Measurements from ENCODE around the gene LAPTM5.

LAPTM5 gene

DNA sequence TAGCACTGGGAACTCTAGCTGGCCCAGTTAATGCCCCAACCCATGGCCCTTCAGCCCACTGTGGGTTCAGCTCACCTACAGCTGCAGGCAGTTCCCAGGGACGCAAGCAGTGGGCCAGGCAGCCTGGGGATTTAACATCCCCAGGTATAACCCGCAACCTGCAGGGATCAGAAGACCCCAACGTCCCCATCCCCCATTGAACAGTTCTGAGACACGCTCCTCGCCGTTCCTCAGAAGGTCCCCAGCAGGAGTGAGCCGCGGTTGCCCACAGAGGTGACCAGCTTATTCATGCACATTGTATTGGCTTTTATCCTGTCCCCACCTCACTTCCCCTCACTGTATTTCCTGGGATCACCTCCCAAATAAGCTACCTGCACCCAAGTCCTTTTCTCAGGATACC lies 29.2 kb downstream of the LAPTM5 start:
- DNase-seq, result no peak

- no peak for DNase-seq
Measured at GRCh38 chr1:30727824-30728223, 29.8 kb downstream of the LAPTM5 start.

DNA sequence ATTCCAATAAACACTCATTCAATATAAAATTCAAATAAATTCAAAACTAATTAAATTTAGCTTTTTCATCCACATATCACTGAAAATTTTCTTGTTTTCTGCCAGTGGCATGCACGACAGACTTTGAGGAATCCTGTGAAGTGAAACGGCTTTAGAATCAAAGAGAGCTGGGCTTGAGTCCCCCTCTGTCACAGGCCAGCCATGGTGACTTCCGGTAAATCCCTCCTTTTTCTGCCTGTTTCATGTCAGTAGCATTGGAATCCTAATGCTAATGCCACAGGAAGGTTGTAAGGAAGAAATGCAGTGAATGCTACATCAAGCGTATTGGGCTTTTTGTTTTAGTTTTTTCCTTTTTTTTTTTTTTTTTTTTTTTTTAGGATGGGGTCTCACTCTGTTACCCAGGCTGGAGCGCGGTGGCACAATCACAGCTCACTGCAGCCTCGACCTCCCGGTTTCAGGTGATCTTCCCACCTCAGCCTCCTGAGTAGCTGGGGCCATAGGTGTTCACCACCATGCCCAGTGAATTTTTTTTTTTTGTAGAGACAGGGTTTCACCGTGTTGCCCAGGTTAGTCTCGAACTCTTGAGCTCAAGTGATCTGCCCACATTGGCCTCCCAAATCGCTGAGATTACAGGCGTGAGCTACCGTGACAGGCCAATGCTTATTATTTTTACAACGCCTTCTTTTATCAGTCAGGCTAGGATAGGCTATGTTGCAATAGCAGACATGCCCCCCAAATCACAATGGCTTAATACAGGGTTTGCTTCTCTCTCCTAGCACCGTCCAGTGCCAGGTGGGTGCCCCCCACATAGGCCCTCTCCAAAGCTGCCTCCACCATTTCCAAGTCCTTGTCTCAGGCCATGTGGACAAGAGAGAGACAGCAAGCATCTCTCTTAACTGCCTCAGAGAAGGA lies 30.5 kb downstream of the LAPTM5 start:
- DNase-seq, result no peak

DNA sequence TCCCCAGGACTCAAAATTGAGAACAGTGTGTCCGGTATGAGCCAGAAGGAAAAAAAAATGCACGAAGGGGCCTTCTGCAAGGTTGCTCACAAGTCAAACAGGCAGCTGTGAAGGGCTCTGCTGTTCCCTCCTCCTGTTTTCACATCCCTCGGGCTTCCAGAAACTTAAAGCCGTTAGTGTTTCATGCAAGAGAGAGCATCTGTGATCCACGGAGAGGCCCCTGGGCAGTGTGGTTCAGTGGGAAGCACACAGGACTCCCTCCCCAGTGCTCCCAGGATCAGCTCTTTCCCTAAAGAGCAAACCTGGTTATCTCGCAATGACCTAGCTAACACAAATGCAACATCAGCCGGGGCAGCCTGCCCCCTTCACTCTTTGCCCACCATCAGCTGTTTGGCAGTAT lies 31.3 kb downstream of the LAPTM5 start:
- no peak for DNase-seq

DNA sequence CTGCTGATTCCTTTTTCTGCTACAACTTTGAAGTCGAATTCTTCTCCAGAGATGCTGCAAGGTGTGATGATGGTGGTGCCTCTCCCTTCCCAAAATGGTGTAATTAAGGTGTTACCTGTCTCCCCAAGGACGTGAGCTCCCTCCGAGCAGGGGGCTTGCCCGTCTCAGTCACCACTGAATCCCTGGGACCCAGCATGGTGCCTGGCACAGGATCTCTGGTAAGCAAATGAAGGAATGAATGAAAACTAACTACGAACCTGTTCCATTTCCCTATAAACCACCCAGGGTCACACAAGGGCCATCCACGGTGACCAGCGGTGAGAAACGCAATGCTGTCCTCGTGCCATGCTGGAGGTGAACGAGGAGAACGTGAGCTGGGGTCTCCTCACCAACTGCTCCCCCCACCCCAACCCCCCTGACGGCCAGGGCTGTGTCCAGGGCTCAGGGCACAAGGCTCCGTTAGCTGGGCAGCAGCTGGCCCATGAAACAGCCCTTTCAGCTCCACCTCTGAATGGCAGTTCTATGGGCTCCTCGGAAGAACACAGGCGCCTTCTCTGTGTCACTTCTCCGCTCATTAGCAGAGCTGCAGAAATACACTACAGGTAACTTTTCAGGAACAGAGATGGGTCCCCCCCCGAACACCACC lies 32.0 kb downstream of the LAPTM5 start:
- DNase-seq, result no peak

DNA sequence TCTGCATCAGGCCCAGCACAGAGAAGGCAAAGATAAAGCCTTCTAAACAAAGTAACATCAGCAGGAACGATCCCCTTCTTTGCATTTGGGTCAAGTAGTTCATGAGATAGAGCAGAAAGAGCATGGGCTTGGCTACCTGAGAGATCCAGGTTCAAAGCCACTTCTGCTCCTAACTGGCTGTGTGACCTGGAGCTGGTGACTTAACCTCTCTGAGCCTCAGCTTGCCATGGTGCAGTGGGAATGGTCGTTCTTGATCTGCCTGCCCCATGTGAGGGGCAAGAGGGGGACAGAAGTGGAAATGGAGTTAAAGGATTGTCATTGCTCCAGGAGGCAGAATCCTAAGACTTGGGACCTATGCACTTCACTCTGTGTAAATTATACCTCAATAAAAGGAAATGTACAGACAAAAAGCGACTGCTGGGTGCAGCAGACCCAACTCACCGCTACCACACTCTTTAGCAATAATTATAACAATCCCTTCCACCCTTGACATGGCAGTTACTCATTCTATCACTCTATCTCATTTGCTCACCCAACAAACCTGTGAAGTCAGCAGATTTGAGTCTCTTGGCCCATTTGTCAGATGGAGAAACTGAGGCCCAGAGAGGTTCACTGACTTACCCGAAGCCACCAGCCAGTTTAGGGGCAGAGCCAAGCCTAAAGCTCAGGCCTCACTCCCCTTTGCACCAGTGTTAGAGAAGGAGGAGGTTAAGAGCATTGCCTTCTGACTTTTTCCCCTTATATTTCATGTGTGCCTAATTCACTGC lies 32.7 kb downstream of the LAPTM5 start:
- no peak for DNase-seq

DNA sequence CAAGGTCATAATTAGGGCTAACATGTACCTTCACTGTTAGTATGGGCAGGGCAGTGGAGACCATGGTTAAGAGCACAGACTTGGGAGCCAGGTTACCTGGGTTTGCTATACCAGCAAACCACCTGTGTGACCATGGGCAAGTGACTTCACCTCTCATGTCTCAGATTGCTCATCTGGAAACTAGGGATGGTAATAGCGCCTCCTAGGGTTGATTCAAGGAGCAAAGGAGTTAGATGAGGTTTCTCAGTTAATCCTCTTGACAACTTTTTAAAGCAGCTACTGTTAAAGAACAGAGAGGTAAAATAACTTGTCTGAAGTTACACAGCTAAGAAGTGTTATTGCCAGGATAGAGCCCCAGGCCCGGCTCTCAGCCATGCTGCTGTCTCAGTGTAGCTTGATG lies 33.4 kb downstream of the LAPTM5 start:
- no peak for DNase-seq

DNA sequence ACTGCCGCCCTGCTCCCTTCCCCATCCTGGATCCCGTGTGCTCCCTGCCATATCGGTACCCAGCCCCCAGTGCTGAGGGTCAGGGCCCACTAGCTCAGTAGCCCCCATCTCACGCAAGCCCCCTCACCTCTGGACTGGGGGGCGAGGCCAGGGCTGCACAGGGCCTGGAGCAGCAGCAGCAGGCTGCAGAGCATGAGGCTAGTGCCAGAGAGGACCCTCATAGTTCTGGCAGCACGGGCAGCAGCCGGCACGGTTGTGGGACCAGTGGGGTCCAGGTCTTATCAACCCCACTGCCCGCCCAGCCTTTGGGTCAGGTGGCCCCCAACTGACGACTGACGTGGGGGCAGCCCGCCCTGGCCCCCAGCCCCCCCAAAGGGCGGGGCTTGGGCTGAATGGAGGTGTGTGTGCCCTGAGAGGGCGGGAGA lies 34.2 kb downstream of the LAPTM5 start, which contains the start of gene MATN1:
Gene MATN1 (minus strand): TSS at position 255 of the 425 bp plus-strand sequence. CDS start 34 bp downstream, at position 221.
- no peak for DNase-seq

- DNase-seq, result no peak
Measured at GRCh38 chr1:30721812-30722537, 35.6 kb downstream of the LAPTM5 start.

DNA sequence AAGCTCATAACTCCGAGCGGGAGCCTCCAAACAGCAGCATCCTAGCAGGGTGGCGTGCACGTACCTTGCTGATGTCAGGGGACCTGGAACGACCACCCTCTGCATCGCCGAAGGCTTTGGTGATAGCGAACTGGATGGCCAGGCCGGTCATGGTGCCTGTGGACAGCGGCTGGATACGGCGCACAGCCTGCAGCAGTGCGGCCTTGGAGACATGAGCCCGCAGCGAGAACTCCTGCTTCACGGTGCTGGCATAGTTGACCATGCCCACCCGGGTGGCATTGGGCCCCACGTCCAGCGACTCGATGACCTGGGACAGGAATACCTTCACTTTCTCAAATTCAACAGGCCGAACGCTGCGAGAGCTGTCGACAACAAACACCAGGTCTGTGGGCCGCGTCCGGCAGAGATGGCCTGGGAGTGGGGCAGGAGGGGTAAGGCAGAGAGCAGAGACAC lies 36.2 kb downstream of the LAPTM5 start:
- no peak for DNase-seq

GRCh38 chr1:30720271-30721223 lies 37.0 kb downstream of the LAPTM5 start:
- no peak for DNase-seq

GRCh38 chr1:30719406-30720270 lies 37.9 kb downstream of the LAPTM5 start:
- peak in 1 of 2 donors; percentile 64 for DNase-seq

- DNase-seq, result peak in 1 of 2 donors; percentile 98
Measured at GRCh38 chr1:30718636-30719405, 38.8 kb downstream of the LAPTM5 start.

- DNase-seq, result peak; percentile 98
Measured at GRCh38 chr1:30718091-30718635, 39.4 kb downstream of the LAPTM5 start.

DNA sequence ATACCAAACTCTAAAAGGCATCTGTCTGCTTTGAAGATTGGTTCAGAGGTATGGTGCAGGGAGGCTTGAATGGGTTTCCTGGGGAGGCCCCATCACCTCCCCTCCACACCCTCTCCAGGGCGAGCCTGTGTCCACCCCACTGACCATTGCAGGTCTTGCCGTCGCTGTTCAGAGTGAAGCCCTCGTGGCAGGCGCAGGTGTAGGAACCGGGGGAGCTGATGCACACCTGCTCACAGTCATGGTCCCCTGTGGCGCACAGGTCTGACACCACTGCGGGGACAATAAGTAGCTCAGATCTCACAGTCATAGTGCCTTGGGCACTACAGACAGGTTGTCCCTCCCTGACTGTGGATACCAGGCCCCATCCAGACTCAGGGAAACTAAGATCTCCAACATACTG lies 40.9 kb downstream of the LAPTM5 start:
- DNase-seq, result no peak

- DNase-seq, result no peak
Measured at GRCh38 chr1:30715886-30716285, 41.7 kb downstream of the LAPTM5 start.

GRCh38 chr1:30715216-30715615 lies 42.4 kb downstream of the LAPTM5 start:
- peak in 1 of 2 donors; percentile 30 for DNase-seq

GRCh38 chr1:30714536-30715090 lies 43.0 kb downstream of the LAPTM5 start:
- DNase-seq, result no peak

DNA sequence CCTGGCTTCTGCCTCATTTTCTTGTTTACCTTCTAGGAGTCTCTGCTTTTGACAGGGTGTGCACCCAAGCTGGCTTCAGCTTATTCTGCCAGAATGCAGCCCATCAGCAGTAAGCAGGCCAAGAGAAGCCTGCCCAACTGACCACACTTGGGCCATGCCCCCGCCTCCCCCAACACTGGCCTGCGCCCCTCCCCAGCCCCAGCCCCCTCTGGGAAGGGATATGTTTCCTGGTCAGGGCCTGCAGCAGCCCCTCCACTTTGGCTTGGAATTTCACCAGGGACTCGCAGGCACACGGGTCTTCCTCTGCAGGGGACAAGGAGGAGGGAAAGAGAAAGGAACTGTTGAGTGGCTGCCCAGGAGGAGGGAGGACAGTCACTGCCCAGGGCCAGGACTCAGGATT lies 43.5 kb downstream of the LAPTM5 start:
- no peak for DNase-seq
